HepG2 (cell line): ENCODE data around the gene TKTL1. TPM values are rescaled to one million over a fixed set of nuclear protein-coding genes. Genes with fewer than 3 reads are reported as not detected.

Source experiments
- ATAC-seq: fragments of 200-7000 bp; cut with Tn5 transposase; 3 replicates; pipeline ENCODE4 v1.9.1; 2020; ENCODE audit warnings: mild to moderate bottlenecking, moderate library complexity
- BruUV-seq: library from RNA; stranded (reverse); fragments of 400-500 nt; replicated peaks from 2 replicates; lab custom pipeline; 2021; lab: Mats Ljungman, UMichigan
- CTCF ChIA-PET: fragments of 300-600 bp; formaldehyde crosslinking; extraction: SDS; loops from one replicate; lab custom pipeline; 2021; ENCODE audit warnings: low total read pairs, inconsistent platforms, low intra/inter-chr PET ratio; lab: Yijun Ruan, JAX
- POLR2A ChIA-PET: fragments of 350-600 bp; sonication (Branson Sonifier 250); formaldehyde crosslinking; loops from one replicate; lab custom pipeline; 2020; ENCODE audit warnings: antibody characterized with exemption, inconsistent platforms; lab: Yijun Ruan, JAX
- DNase-seq: peaks from one replicate; pipeline ENCODE4 v3.0.0-alpha.2; 2015; ENCODE audit warnings: low spot score
- FAIRE-seq: peaks from 3 replicates; lab custom pipeline; 2011; peaks lifted over from hg19 to GRCh38; lab: Jason Lieb, UNC
- H2AFZ ChIP-seq: one replicate; pipeline ENCODE4 v1.6.1; 2011; ENCODE audit warnings: low read length, inconsistent platforms
- H3K27ac ChIP-seq: fragments of 300-600 bp; 3 replicates; pipeline ENCODE4 v1.8.0; 2011; ENCODE audit warnings: mixed run types, mild to moderate bottlenecking, mixed read lengths, low read length, inconsistent platforms; ENCODE audit not compliant: insufficient read depth; ENCODE audit errors: extremely low read length
- H3K27me3 ChIP-seq, 2 experiments: fragments of 200-600 bp in 1 of 2; 2 replicates in 1 of 2; 3 replicates in 1 of 2; pipeline versions ENCODE4 v1.6.0 to v1.8.0; 2011; ENCODE audit warnings: low read length in 2 of 2, mild to moderate bottlenecking in 2 of 2, moderate library complexity in 2 of 2, inconsistent platforms in 1 of 2; ENCODE audit not compliant: insufficient read depth in 2 of 2, control insufficient read depth in 1 of 2
- H3K36me3 ChIP-seq, 2 experiments: fragments of 200-600 bp in 1 of 2; replicated peaks in 1 of 2; 2 replicates in 1 of 2; 3 replicates in 1 of 2; pipeline versions ENCODE4 v1.5.1 to v1.8.0; 2011; ENCODE audit warnings: low read length in 2 of 2, inconsistent platforms in 1 of 2; ENCODE audit not compliant: insufficient read depth in 2 of 2, control insufficient read depth in 1 of 2
- H3K4me1 ChIP-seq: 2 replicates; pipeline ENCODE4 v1.5.1; 2012; ENCODE audit warnings: low read length, inconsistent platforms; ENCODE audit not compliant: insufficient read depth
- H3K4me2 ChIP-seq: 2 replicates; pipeline ENCODE4 v1.6.0; 2011; ENCODE audit warnings: low read depth, low read length, inconsistent platforms
- H3K4me3 ChIP-seq, 3 experiments: fragments of 200-600 bp in 1 of 3; sonication (generic), shearing (Covaris generic) in 1 of 3; replicated peaks in 1 of 3; 2 replicates each; pipeline ENCODE4 v1.5.1; 2011 to 2016; ENCODE audit warnings: low read length in 3 of 3, inconsistent platforms in 2 of 3, low read depth in 2 of 3, mild to moderate bottlenecking in 2 of 3, control low read depth in 1 of 3, mixed read lengths in 1 of 3; ENCODE audit not compliant: insufficient read depth in 1 of 3
- H3K79me2 ChIP-seq: one replicate; pipeline ENCODE4 v1.6.1; 2011; ENCODE audit warnings: low read length, inconsistent platforms; ENCODE audit not compliant: insufficient read depth
- H3K9ac ChIP-seq: 2 replicates; pipeline ENCODE4 v1.6.0; 2011; ENCODE audit warnings: mild to moderate bottlenecking, low read depth, low read length, inconsistent platforms; ENCODE audit not compliant: insufficient read depth
- H3K9me3 ChIP-seq: 2 replicates; pipeline ENCODE4 v1.5.1; 2012; ENCODE audit warnings: mild to moderate bottlenecking, low read length
- H4K20me1 ChIP-seq: 2 replicates; pipeline ENCODE4 v1.6.0; 2011; ENCODE audit warnings: inconsistent platforms, mild to moderate bottlenecking, low read length, moderate library complexity; ENCODE audit not compliant: insufficient read depth
- AGO2 ChIP-seq: fragments of 200-400 bp; formaldehyde crosslinking; optimal IDR thresholded peaks from 2 replicates; pipeline ENCODE3; 2017; ENCODE audit warnings: mild to moderate bottlenecking, low read depth, low read length, moderate library complexity
- BRCA1 ChIP-seq: sonication (generic); formaldehyde crosslinking; IDR thresholded peaks from 2 replicates; pipeline ENCODE4 v1.4.0; 2020; ENCODE audit warnings: missing genetic modification reagents
- RBFOX2 ChIP-seq: fragments of 200-400 bp; formaldehyde crosslinking; IDR thresholded peaks from 2 replicates; pipeline ENCODE4 v1.6.1; 2017; ENCODE audit warnings: low read depth, mild to moderate bottlenecking, low read length
- TBX2 ChIP-seq: sonication (generic); formaldehyde crosslinking; IDR thresholded peaks from 2 replicates; pipeline ENCODE4 v1.5.0; 2020; ENCODE audit warnings: missing genetic modification reagents, mild to moderate bottlenecking, borderline replicate concordance
- ZNF513 ChIP-seq: sonication (generic); formaldehyde crosslinking; conservative IDR thresholded peaks from 2 replicates; pipeline ENCODE4 v1.5.0; 2020; ENCODE audit warnings: missing genetic modification reagents
- WGBS: methylation state at CpG from one replicate; pipeline ENCODE4 v1.1.6; 2017; ENCODE audit warnings: low lambda C conversion rate; 5-methylcytosine and 5-hydroxymethylcytosine counted together
- in situ Hi-C: cut with HindIII; loops from 2 replicates; pipeline ENCODE4 v1.10.0; 2017; ENCODE audit warnings: low pct_unique_long_range_greater_than_20kb; ENCODE audit not compliant: extremely low pct_ligation_motif_present
- intact Hi-C: fragments of 100-400 bp; cut with micrococcal nuclease; formaldehyde crosslinking; loops from one replicate; pipeline ENCODE4 v1.10.0; 2022; ENCODE audit not compliant: unreplicated experiment
- polyA plus RNA-seq, 8 experiments: library from polyadenylated mRNA; depleted of rRNA in 3 of 8; stranded (reverse) in 7 of 8; unstranded in 1 of 8; fragments of >200 nt; fragmentation: Illumina TruSeq in 4 of 8; extraction: Trizol in 4 of 8; gene quantifications; 2 replicates each; pipeline versions ENCODE4 v1.2.1 to v1.2.3, GENCODE V29; 2011 to 2016; ENCODE audit warnings: low read depth in 4 of 8, missing spikeins in 1 of 8, mixed read lengths in 1 of 8; ENCODE audit not compliant: insufficient read depth in 1 of 8
- total RNA-seq, 5 experiments: library from RNA; depleted of rRNA; stranded (reverse); fragments of >200 nt; fragmentation: Illumina TruSeq; extraction: Trizol; gene quantifications; 2 replicates each; pipeline ENCODE4 v1.2.3, GENCODE V29; 2016; ENCODE audit warnings: low read depth in 1 of 5

Gene TKTL1
- total and polyA plus RNA-seq, 2 of the 13 experiments (the other 11 are each of a cell fraction or from before 2014, with no cell fraction given), result not detected

DNA sequence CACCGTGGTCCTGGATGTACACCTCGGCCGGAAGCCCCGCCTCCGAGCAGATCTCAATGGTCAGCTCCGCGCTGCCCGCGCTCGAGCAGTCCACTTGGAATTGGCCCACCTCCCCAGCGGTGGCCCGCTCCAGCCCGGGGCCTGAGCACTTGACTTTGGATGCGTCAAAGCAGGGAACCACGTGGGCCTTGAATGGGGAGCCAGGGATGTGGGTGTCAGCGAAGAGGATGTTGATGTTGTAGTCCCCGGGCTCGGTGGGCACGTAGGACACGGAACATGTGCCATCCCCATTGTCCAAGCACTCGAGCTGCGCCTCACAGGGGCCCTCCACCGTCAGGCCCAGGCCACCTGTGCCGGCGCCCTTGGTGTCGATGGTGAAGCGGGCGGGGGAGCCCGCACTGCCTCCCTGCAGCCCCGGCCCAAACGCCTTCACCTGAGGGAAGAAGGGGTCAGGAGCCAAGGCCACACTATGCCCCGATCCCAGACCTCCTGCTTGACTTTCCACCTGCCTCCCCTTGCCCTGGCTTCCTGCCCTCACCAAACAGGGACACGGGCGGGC, 64.6 kb downstream of the TKTL1 start:
- in situ Hi-C loops, result no loop called here
- no peak overlapping the region for H3K9ac ChIP-seq
- peaks cover 18% of the 10 kb centered on the region for H3K4me1 ChIP-seq
- H4K20me1 ChIP-seq, result peaks cover 3% of the 10 kb centered on the region; the same call in 1 of the 2 replicates
- H3K79me2 ChIP-seq, result no peaks in the 10 kb centered on the region
- FAIRE-seq, result no peak
- ATAC-seq, result no peak
- peaks cover 22 to 47% of the 10 kb centered on the region in 2 experiments; a peak in 4 of 5 replicates for H3K36me3 ChIP-seq
- ChIA-PET CTCF (no interaction called here), POLR2A (no interaction called here)
- 100% methylated on average over 1 of the region's 34 CpGs for WGBS
- no peak overlapping the region for H3K4me2 ChIP-seq
- no peak overlapping the region for H2AFZ ChIP-seq
- H3K9me3 ChIP-seq, result no peaks in the 10 kb centered on the region
- H3K27me3 ChIP-seq, result no peaks in the 10 kb centered on the region
- TF ChIP-seq ZNF513 (CRISPR knock-in tag) (no peak), BRCA1 (CRISPR knock-in tag) (no peak), RBFOX2 (peak; percentile 22; the same call in 1 of the 2 replicates), AGO2 (peak; percentile 10)
- H3K4me3 ChIP-seq, result no peak overlapping the region
- DNase-seq, result no peak
- intact Hi-C loops, result no loop called here
- H3K27ac ChIP-seq, result no peak overlapping the region
- no TSS peak for BruUV-seq

GRCh38 chrX:154362085-154362742, 66.6 kb downstream of the TKTL1 start:
- Histone ChIP-seq H2AFZ (no peak overlapping the region), H3K4me3 (no peak overlapping the region), H3K9me3 (no peaks in the 10 kb centered on the region), H3K9ac (no peak overlapping the region), H3K79me2 (no peaks in the 10 kb centered on the region), H4K20me1 (peaks cover 3% of the 10 kb centered on the region; the same call in 1 of the 2 replicates), H3K36me3 (peaks cover 27 to 62% of the 10 kb centered on the region in 2 experiments; a peak in 4 of 5 replicates), H3K27me3 (no peaks in the 10 kb centered on the region), H3K4me2 (no peak overlapping the region), H3K27ac (no peak overlapping the region), H3K4me1 (peaks cover 18% of the 10 kb centered on the region)
- intact Hi-C loops, result no loop called here
- FAIRE-seq, result no peak
- TF ChIP-seq TBX2 (CRISPR knock-in tag) (no peak), AGO2 (peak; percentile 51)
- no peak for DNase-seq
- POLR2A ChIA-PET, result no interaction called here
- CTCF ChIA-PET, result no interaction called here
- in situ Hi-C loops, result no loop called here
- WGBS, result 80% methylated on average over 2 of the region's 30 CpGs
- no TSS peak for BruUV-seq
- no peak for ATAC-seq
